ENCODE measurements around the gene TBX2.
"Not testable (repeated sequence)": the region's sequence is repeated elsewhere in the genome, so short reads cannot be mapped to it uniquely, and the experiment has no call there.

The TBX2 gene

GRCh38 chr17:61431594-61432311 lies 32.1 kb downstream of the TBX2 start:
- no peak for DNase-seq (ENCODE audit: low spot score)

- DNase-seq (ENCODE audit: low spot score): no peak
Measured at GRCh38 chr17:61436273-61436672, 36.6 kb downstream of the TBX2 start.

GRCh38 chr17:61436995-61437704 lies 37.5 kb downstream of the TBX2 start:
- no peak for DNase-seq (ENCODE audit: low spot score)

- DNase-seq (ENCODE audit: low spot score): no peak
Measured at GRCh38 chr17:61440697-61441096, 41.1 kb downstream of the TBX2 start.

- not testable (repeated sequence) for DNase-seq (ENCODE audit: low spot score)
Measured at GRCh38 chr17:61441507-61441906, 41.9 kb downstream of the TBX2 start.

GRCh38 chr17:61442136-61442775 lies 42.6 kb downstream of the TBX2 start:
- no peak for DNase-seq (ENCODE audit: low spot score)

- DNase-seq (ENCODE audit: low spot score): no peak
Measured at GRCh38 chr17:61442878-61443474, 43.3 kb downstream of the TBX2 start.

- no peak for DNase-seq (ENCODE audit: low spot score)
Measured at GRCh38 chr17:61443475-61443882, 43.8 kb downstream of the TBX2 start.

- no peak for DNase-seq (ENCODE audit: low spot score)
Measured at GRCh38 chr17:61444075-61444474, 44.4 kb downstream of the TBX2 start.

- no peak for DNase-seq (ENCODE audit: low spot score)
Measured at GRCh38 chr17:61444831-61445230, 45.2 kb downstream of the TBX2 start.

GRCh38 chr17:61447358-61447757 lies 47.7 kb downstream of the TBX2 start:
- no peak for DNase-seq (ENCODE audit: low spot score)

- DNase-seq (ENCODE audit: low spot score): no peak
Measured at GRCh38 chr17:61448042-61448441, 48.4 kb downstream of the TBX2 start.

- not testable (repeated sequence) for DNase-seq (ENCODE audit: low spot score)
Measured at GRCh38 chr17:61449140-61449539, 49.5 kb downstream of the TBX2 start.

GRCh38 chr17:61449707-61450640 lies 50.3 kb downstream of the TBX2 start:
- no peak for DNase-seq (ENCODE audit: low spot score)

- no peak for DNase-seq (ENCODE audit: low spot score)
Measured at GRCh38 chr17:61450641-61451537, 51.2 kb downstream of the TBX2 start.

- DNase-seq (ENCODE audit: low spot score): no peak
Measured at GRCh38 chr17:61451538-61452300, 52.1 kb downstream of the TBX2 start.

- no peak for DNase-seq (ENCODE audit: low spot score)
Measured at GRCh38 chr17:61452301-61453290, 53.0 kb downstream of the TBX2 start, which contains the start of gene TBX4. TBX4 (plus strand) TSS chr17:61452422; CDS start chr17:61456491, 4,069 bp downstream.
